Smooth muscle cell (in vitro differentiated cells): ENCODE data around the gene SEL1L3. TPM values are rescaled to one million over a fixed set of nuclear protein-coding genes. Genes with fewer than 3 reads are reported as not detected.

Experiments used
- DNase-seq: peaks from one replicate; lab custom pipeline; 2025; ENCODE audit not compliant: unreplicated experiment; lab: John Stamatoyannopoulos, UW
- H2AFZ ChIP-seq: fragments of 200-600 bp; sonication (generic); 2 replicates; pipeline ENCODE4 v1.6.0; 2016; ENCODE audit warnings: antibody characterized with exemption, low read depth, mild to moderate bottlenecking
- H3F3A ChIP-seq: fragments of 200-600 bp; sonication (generic); 2 replicates; pipeline ENCODE4 v1.6.0; 2017; ENCODE audit warnings: antibody characterized with exemption, low read depth
- H3K27ac ChIP-seq: fragments of 200-600 bp; sonication (generic); 2 replicates; pipeline ENCODE4 v1.5.1; 2016; ENCODE audit warnings: low read depth, mild to moderate bottlenecking
- H3K27me3 ChIP-seq: fragments of 200-600 bp; sonication (generic); 2 replicates; pipeline ENCODE4 v1.6.1; 2016; ENCODE audit warnings: low read depth, mild to moderate bottlenecking
- H3K36me3 ChIP-seq: fragments of 200-600 bp; sonication (generic); 2 replicates; pipeline ENCODE4 v1.5.1; 2016; ENCODE audit warnings: low read depth
- H3K4me1 ChIP-seq: fragments of 200-600 bp; sonication (generic); 2 replicates; pipeline ENCODE4 v1.5.1; 2016; ENCODE audit warnings: low read depth
- H3K4me2 ChIP-seq: fragments of 200-600 bp; sonication (generic); 2 replicates; pipeline ENCODE4 v1.6.0; 2016; ENCODE audit warnings: mild to moderate bottlenecking
- H3K4me3 ChIP-seq: fragments of 200-600 bp; sonication (generic); 2 replicates; pipeline ENCODE4 v1.5.1; 2016; ENCODE audit warnings: mild to moderate bottlenecking
- H3K79me2 ChIP-seq: fragments of 200-600 bp; sonication (generic); 2 replicates; pipeline ENCODE4 v1.6.0; 2016; ENCODE audit warnings: low read depth, mild to moderate bottlenecking
- H3K9ac ChIP-seq: fragments of 200-600 bp; sonication (generic); 2 replicates; pipeline ENCODE4 v1.6.0; 2016; ENCODE audit warnings: low read depth
- H3K9me3 ChIP-seq: fragments of 200-600 bp; sonication (generic); replicated peaks from 2 replicates; pipeline ENCODE4 v1.5.1; 2016; ENCODE audit warnings: low read depth
- H4K20me1 ChIP-seq: fragments of 200-600 bp; sonication (generic); 2 replicates; pipeline ENCODE4 v1.6.0; 2016; ENCODE audit warnings: low read depth
- WGBS: methylation state at CpG from one replicate; pipeline ENCODE4 v1.1.7; 2016; ENCODE audit warnings: low lambda C conversion rate; 5-methylcytosine and 5-hydroxymethylcytosine counted together
- polyA plus RNA-seq: library from polyadenylated mRNA; unstranded; fragments of >200 nt; fragmentation: Nextera tagmentation; extraction: Ambion mirVana; gene quantifications from 2 replicates; pipeline ENCODE4 v1.2.1, GENCODE V29; 2016
- total RNA-seq: library from RNA; depleted of rRNA; stranded (reverse); fragments of >200 nt; gene quantifications from 2 replicates; pipeline ENCODE4 v1.2.3, GENCODE V29; 2014
- TF ChIP-seq, protein P1 (sequence below): fragments of 200-600 bp; sonication (generic); IDR thresholded peaks from 2 replicates; pipeline ENCODE4 v1.5.1; 2017; ENCODE audit warnings: borderline replicate concordance, mild to moderate bottlenecking, antibody characterized with exemption; ENCODE audit not compliant: insufficient read depth, poor library complexity, severe bottlenecking

The SEL1L3 gene
- total and polyA plus RNA-seq, 2 experiments from 2014 or later: 9.3 to 14.0 TPM

- Histone ChIP-seq H3K4me1 (peaks cover 23% of the 10 kb centered on the region), H2AFZ (peak overlapping the region; percentile 92), H3K4me3 (peak overlapping the region; percentile 72), H3F3A (no peaks in the 10 kb centered on the region), H3K27ac (no peak overlapping the region), H3K36me3 (no peaks in the 10 kb centered on the region), H3K27me3 (peaks cover 15% of the 10 kb centered on the region), H4K20me1 (no peaks in the 10 kb centered on the region), H3K4me2 (peak overlapping the region; percentile 89), H3K9ac (peak overlapping the region; percentile 47), H3K79me2 (no peaks in the 10 kb centered on the region), H3K9me3 (no peaks in the 10 kb centered on the region)
- no peak for DNase-seq
- 62% methylated on average over 5 of the region's 5 CpGs for WGBS
- TF ChIP-seq, protein P1, sequence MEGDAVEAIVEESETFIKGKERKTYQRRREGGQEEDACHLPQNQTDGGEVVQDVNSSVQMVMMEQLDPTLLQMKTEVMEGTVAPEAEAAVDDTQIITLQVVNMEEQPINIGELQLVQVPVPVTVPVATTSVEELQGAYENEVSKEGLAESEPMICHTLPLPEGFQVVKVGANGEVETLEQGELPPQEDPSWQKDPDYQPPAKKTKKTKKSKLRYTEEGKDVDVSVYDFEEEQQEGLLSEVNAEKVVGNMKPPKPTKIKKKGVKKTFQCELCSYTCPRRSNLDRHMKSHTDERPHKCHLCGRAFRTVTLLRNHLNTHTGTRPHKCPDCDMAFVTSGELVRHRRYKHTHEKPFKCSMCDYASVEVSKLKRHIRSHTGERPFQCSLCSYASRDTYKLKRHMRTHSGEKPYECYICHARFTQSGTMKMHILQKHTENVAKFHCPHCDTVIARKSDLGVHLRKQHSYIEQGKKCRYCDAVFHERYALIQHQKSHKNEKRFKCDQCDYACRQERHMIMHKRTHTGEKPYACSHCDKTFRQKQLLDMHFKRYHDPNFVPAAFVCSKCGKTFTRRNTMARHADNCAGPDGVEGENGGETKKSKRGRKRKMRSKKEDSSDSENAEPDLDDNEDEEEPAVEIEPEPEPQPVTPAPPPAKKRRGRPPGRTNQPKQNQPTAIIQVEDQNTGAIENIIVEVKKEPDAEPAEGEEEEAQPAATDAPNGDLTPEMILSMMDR: no peak
Observed at GRCh38 chr4:25861280-25861950, 1.4 kb downstream of the SEL1L3 start.

DNA sequence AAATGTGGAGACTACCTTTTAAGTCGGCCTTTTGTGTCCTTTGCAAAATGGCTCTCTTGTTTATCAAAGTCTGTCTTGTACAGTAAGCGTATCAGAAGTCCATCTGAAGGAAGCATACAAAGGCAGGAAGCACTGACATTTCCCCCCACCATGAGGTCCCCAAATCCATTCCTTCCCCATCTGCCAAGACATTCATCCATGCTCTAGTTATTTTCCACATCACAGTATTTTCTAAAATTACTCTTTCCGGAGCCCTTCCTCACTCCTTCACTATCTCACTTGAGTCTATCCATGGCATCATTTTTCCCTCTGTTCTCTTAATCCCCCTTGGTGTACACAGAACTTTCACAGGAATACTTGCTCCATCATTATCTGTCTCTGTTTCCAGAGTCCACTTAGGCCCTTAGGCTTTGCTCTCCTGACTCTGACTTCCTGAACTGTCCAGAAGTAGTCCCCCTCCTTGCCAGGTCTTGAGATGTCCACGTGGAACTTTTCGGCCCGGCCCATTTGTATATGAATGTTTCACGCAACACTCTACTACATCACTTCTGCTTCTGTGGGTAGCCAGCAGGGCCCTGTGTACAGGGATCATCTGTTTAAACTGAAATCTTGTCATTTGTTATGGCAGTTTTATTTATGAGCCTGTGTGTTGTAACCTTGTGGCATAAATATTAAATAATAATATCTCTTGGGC, 2.1 kb downstream of the SEL1L3 start:
- Histone ChIP-seq H3K4me2 (peak overlapping the region; percentile 89), H2AFZ (no peak overlapping the region), H3K36me3 (no peaks in the 10 kb centered on the region), H4K20me1 (no peaks in the 10 kb centered on the region), H3F3A (no peaks in the 10 kb centered on the region), H3K27ac (no peak overlapping the region), H3K4me3 (no peak overlapping the region), H3K9me3 (no peaks in the 10 kb centered on the region), H3K27me3 (peaks cover 15% of the 10 kb centered on the region), H3K79me2 (no peaks in the 10 kb centered on the region), H3K9ac (no peak overlapping the region), H3K4me1 (peaks cover 23% of the 10 kb centered on the region)
- DNase-seq: no peak
- TF ChIP-seq, protein P1: no peak
- 62% methylated on average over 7 of the region's 7 CpGs for WGBS

DNA sequence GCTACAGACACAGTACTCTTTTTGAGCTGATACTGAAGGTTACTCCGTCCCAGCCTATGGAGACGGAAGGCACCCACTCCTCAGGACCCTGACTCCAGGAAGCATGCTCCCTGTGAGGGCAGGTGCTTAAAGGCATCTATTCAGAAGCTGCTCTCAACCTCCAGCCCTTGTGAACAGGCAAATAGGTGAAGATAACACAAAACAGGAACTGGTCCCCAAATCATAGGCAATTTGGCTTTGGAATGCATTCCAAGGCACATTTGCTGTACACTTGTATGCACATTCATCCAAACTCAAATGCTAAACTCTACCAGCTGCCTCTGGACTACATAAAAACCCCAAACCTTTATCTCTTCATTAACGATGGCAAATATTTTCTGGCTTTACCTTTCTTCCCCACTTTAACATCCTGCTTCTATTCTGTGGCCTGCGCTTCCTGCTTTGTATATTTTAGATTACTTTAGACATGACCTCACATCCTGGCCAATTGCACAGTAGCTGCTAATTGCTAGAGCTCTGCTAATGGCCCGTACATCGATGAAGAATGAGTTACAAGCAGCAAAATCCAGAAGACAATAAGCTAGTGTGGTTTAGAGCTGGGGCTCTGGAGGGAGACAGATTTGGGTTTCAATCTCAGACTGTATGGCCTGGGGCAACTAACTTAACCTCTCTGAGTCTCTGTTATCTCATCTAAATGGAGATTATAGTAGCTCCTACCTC, 3.2 kb downstream of the SEL1L3 start:
- 62% methylated on average over 6 of the region's 6 CpGs for WGBS

More for the DNA sequence above, 3.2 kb downstream of the SEL1L3 start:
- H3K4me2 ChIP-seq: no peak overlapping the region
- no peak overlapping the region for H2AFZ ChIP-seq
- DNase-seq: no peak
- no peaks in the 10 kb centered on the region for H3K36me3 ChIP-seq
- no peaks in the 10 kb centered on the region for H4K20me1 ChIP-seq
- H3K4me3 ChIP-seq: no peak overlapping the region
- peaks cover 15% of the 10 kb centered on the region for H3K27me3 ChIP-seq
- H3K4me1 ChIP-seq: peaks cover 23% of the 10 kb centered on the region
- H3K9ac ChIP-seq: no peak overlapping the region
- TF ChIP-seq, protein P1: no peak
- H3K9me3 ChIP-seq: no peaks in the 10 kb centered on the region
- H3K27ac ChIP-seq: no peak overlapping the region
- H3F3A ChIP-seq: no peaks in the 10 kb centered on the region
- H3K79me2 ChIP-seq: no peaks in the 10 kb centered on the region
